Fibroblast of lung (primary cell): Measurements from ENCODE around the gene DNER. TPM values are rescaled to one million over a fixed set of nuclear protein-coding genes. Genes with fewer than 3 reads are reported as not detected.
A peak's percentile ranks its signal among the peaks of the same experiment; 100 is the strongest.

Source experiments
- DNase-seq, 2 donors: peaks; one replicate each; pipeline versions ENCODE4 v3.0.0 to v3.0.0-alpha.2; 2010; ENCODE audit warnings: low read depth in 2 of 2
- H2AFZ ChIP-seq: 2 replicates; pipeline ENCODE4 v1.5.1; 2012; ENCODE audit warnings: low read length, control low read depth, inconsistent platforms
- H3K27ac ChIP-seq: 2 replicates; pipeline ENCODE4 v1.5.1; 2011; ENCODE audit warnings: low read length, control low read depth; ENCODE audit not compliant: insufficient read depth
- H3K27me3 ChIP-seq: 2 replicates; pipeline ENCODE4 v1.5.1; 2011; ENCODE audit warnings: mild to moderate bottlenecking, low read length; ENCODE audit not compliant: control insufficient read depth, insufficient read depth
- H3K36me3 ChIP-seq: 2 replicates; pipeline ENCODE4 v1.5.1; 2011; ENCODE audit warnings: low read length; ENCODE audit not compliant: control insufficient read depth, insufficient read depth
- H3K4me1 ChIP-seq: 2 replicates; pipeline ENCODE4 v1.5.1; 2011; ENCODE audit warnings: low read length; ENCODE audit not compliant: control insufficient read depth, insufficient read depth; ENCODE audit errors: extremely low read depth
- H3K4me2 ChIP-seq: 2 replicates; pipeline ENCODE4 v1.5.1; 2011; ENCODE audit warnings: low read length, control low read depth; ENCODE audit not compliant: insufficient read depth; ENCODE audit errors: extremely low read depth
- H3K4me3 ChIP-seq, 4 experiments: fragments of 200-600 bp in 1 of 4; sonication (generic) in 1 of 4; replicated peaks in 1 of 4; 2 replicates each; pipeline ENCODE4 v1.5.1; 2011 to 2016; ENCODE audit warnings: low read length in 4 of 4, low read depth in 3 of 4, mild to moderate bottlenecking in 3 of 4, control low read depth in 2 of 4, inconsistent platforms in 1 of 4, mixed read lengths in 1 of 4; ENCODE audit not compliant: insufficient read depth in 1 of 4; ENCODE audit errors: control extremely low read depth in 1 of 4
- H3K79me2 ChIP-seq: 2 replicates; pipeline ENCODE4 v1.5.1; 2012; ENCODE audit warnings: mild to moderate bottlenecking, low read length, inconsistent platforms; ENCODE audit not compliant: control insufficient read depth, insufficient read depth
- H3K9ac ChIP-seq: 2 replicates; pipeline ENCODE4 v1.5.1; 2011; ENCODE audit warnings: mild to moderate bottlenecking, low read length, control low read depth; ENCODE audit not compliant: insufficient read depth
- H3K9me3 ChIP-seq: 2 replicates; pipeline ENCODE4 v1.5.1; 2012; ENCODE audit warnings: low read depth, low read length; ENCODE audit not compliant: control insufficient read depth, insufficient read depth
- H4K20me1 ChIP-seq: 2 replicates; pipeline ENCODE4 v1.5.1; 2011; ENCODE audit warnings: low read length; ENCODE audit not compliant: control insufficient read depth, insufficient read depth; ENCODE audit errors: extremely low read depth
- CTCF ChIP-seq, 2 donors: IDR thresholded peaks in 1 of 2; conservative IDR thresholded peaks in 1 of 2; 1 replicate in 1 of 2; 2 replicates in 1 of 2; pipeline ENCODE4 v1.5.1; 2011 to 2012; ENCODE audit warnings: low read length in 2 of 2, control low read depth in 1 of 2, inconsistent platforms in 1 of 2, low read depth in 1 of 2, mild to moderate bottlenecking in 1 of 2
- EZH2 ChIP-seq: IDR thresholded peaks from 2 replicates; pipeline ENCODE4 v1.5.1; 2012; ENCODE audit warnings: low read length, control low read depth, mild to moderate bottlenecking; ENCODE audit errors: missing control alignments
- polyA plus RNA-seq, 2 donors: library from polyadenylated mRNA; depleted of rRNA in 1 of 2; stranded (reverse) in 1 of 2; unstranded in 1 of 2; fragments of >200 nt; gene quantifications; 2 replicates each; pipeline ENCODE4 v1.2.1, GENCODE V29; 2011 to 2012; ENCODE audit warnings: missing spikeins in 1 of 2
- total RNA-seq: library from RNA; depleted of rRNA; stranded (reverse); fragments of >200 nt; gene quantifications from 2 replicates; pipeline ENCODE4 v1.2.1, GENCODE V29; 2014

Gene DNER
- total and polyA plus RNA-seq, 2 donors (not counting 1 experiment from before 2014, with no cell fraction given) = 0.33 to 0.43 TPM

GRCh38 chr2:229447227-229447626 lies 267.1 kb downstream of the DNER start:
- H3K4me1 ChIP-seq = peaks cover 5% of the 10 kb centered on the region
- H3K4me3 ChIP-seq = no peak overlapping the region
- no peak overlapping the region for H3K9ac ChIP-seq
- no peak for DNase-seq
- no peak overlapping the region for H3K4me2 ChIP-seq
- TF ChIP-seq EZH2 (no peak), CTCF (conservative IDR thresholded peaks at IDR 0.05 in 1 of 2, IDR thresholded peaks at IDR 0.05 in 1 of 2; ENCODE audit: low read depth in 1 of 2, low read length in 2 of 2) (no peak)
- no peaks in the 10 kb centered on the region for H3K36me3 ChIP-seq
- H2AFZ ChIP-seq = no peak overlapping the region
- H3K27ac ChIP-seq = no peak overlapping the region
- no peaks in the 10 kb centered on the region for H3K27me3 ChIP-seq
- no peaks in the 10 kb centered on the region for H3K9me3 ChIP-seq
- no peaks in the 10 kb centered on the region for H4K20me1 ChIP-seq
- no peaks in the 10 kb centered on the region for H3K79me2 ChIP-seq

GRCh38 chr2:229446350-229446749 lies 268.0 kb downstream of the DNER start:
- Histone ChIP-seq H3K27ac (peak overlapping the region; percentile 78), H3K27me3 (no peaks in the 10 kb centered on the region), H3K36me3 (no peaks in the 10 kb centered on the region), H3K4me3 (no peak overlapping the region), H3K9ac (no peak overlapping the region), H3K9me3 (no peaks in the 10 kb centered on the region), H2AFZ (peak overlapping the region; percentile 8), H4K20me1 (no peaks in the 10 kb centered on the region), H3K4me1 (peaks cover 5% of the 10 kb centered on the region), H3K4me2 (peak overlapping the region; percentile 49), H3K79me2 (no peaks in the 10 kb centered on the region)
- TF ChIP-seq EZH2 (no peak), CTCF (conservative IDR thresholded peaks at IDR 0.05 in 1 of 2, IDR thresholded peaks at IDR 0.05 in 1 of 2; ENCODE audit: low read depth in 1 of 2, low read length in 2 of 2) (no peak)
- peak in 1 of 2 donors; percentile 21 for DNase-seq

- Histone ChIP-seq H4K20me1 (no peaks in the 10 kb centered on the region), H3K27me3 (no peaks in the 10 kb centered on the region), H3K27ac (peak overlapping the region; percentile 78), H3K79me2 (no peaks in the 10 kb centered on the region), H3K9ac (peak overlapping the region; percentile 3), H3K36me3 (no peaks in the 10 kb centered on the region), H3K4me3 (peak overlapping the region in 1 of 4 experiments; percentile 14), H2AFZ (peak overlapping the region; percentile 20), H3K4me1 (peaks cover 5% of the 10 kb centered on the region), H3K9me3 (no peaks in the 10 kb centered on the region), H3K4me2 (peak overlapping the region; percentile 49)
- peak; percentile 76 for DNase-seq
- TF ChIP-seq EZH2 (no peak), CTCF (conservative IDR thresholded peaks at IDR 0.05 in 1 of 2, IDR thresholded peaks at IDR 0.05 in 1 of 2; ENCODE audit: low read depth in 1 of 2, low read length in 2 of 2) (no peak)
Measured at GRCh38 chr2:229445501-229446211, 268.7 kb downstream of the DNER start.
